Omental fat pad (tissue), 4 donors: ENCODE measurements around the gene MT3. TPM values are rescaled to one million over a fixed set of nuclear protein-coding genes. Genes with fewer than 3 reads are reported as not detected.
"Not testable (repeated sequence)": the region's sequence is repeated elsewhere in the genome, so short reads cannot be mapped to it uniquely, and the experiment has no call there.

Experiments
- ATAC-seq: fragments of 150-250 bp; one replicate; pipeline ENCODE4 v1.9.1; 2016; ENCODE audit warnings: mild to moderate bottlenecking, moderate library complexity; ENCODE audit not compliant: low FRiP score
- DNase-seq: peaks from one replicate; pipeline ENCODE4 v3.0.0-alpha.2; 2019; ENCODE audit warnings: low spot score
- CTCF ChIP-seq, 3 donors: fragments of 450-650 bp; IDR thresholded peaks; one replicate each; pipeline ENCODE4 v1.5.1; 2016 to 2017; ENCODE audit warnings: antibody characterized with exemption in 3 of 3, mild to moderate bottlenecking in 3 of 3, moderate library complexity in 2 of 3
- total RNA-seq, 4 donors: library from RNA; depleted of rRNA; stranded (reverse); fragments of >200 nt; gene quantifications; one replicate each; pipeline ENCODE4 v1.1.0, GENCODE V29; 2016

Gene MT3
- total RNA-seq, 4 donors from 2014 or later, result not detected

GRCh38 chr16:56616608-56617211, 27.4 kb downstream of the MT3 start:
- no peak for ATAC-seq
- no peak for DNase-seq
- TF ChIP-seq CTCF (IDR thresholded peaks at IDR 0.05), result no peak

- TF ChIP-seq CTCF (IDR thresholded peaks at IDR 0.05), result no peak
- DNase-seq, result no peak
- ATAC-seq, result peak; percentile 85
Observed at GRCh38 chr16:56617212-56618085, 28.1 kb downstream of the MT3 start.

GRCh38 chr16:56618138-56618537, 28.8 kb downstream of the MT3 start:
- ATAC-seq (no peak), DNase-seq (no peak)
- TF ChIP-seq CTCF (IDR thresholded peaks at IDR 0.05), result no peak

GRCh38 chr16:56620339-56620897, 31.1 kb downstream of the MT3 start:
- TF ChIP-seq CTCF (IDR thresholded peaks at IDR 0.05), result no peak
- DNase-seq, result no peak
- no peak for ATAC-seq

- ATAC-seq, DNase-seq: not testable (repeated sequence)
Observed at GRCh38 chr16:56621665-56622445, 32.5 kb downstream of the MT3 start.

GRCh38 chr16:56623184-56623583, 33.9 kb downstream of the MT3 start:
- ATAC-seq, DNase-seq: not testable (repeated sequence)

- ATAC-seq, result no peak
- no peak for DNase-seq
- TF ChIP-seq CTCF (IDR thresholded peaks at IDR 0.05), result no peak
Observed at GRCh38 chr16:56623637-56624036, 34.3 kb downstream of the MT3 start.
